A549 (cell line): ENCODE results near the gene SND1.

Experiments
- JUN ChIP-seq, 2 experiments: fragments of >200 bp; sonication (Bioruptor Twin); formaldehyde crosslinking; IDR thresholded peaks; 2 replicates in 1 of 2; 3 replicates in 1 of 2; pipeline ENCODE4 v1.6.1; 2016 to 2017
- KDM1A ChIP-seq: fragments of 200-600 bp; sonication (generic); IDR thresholded peaks from 2 replicates; pipeline ENCODE4 v1.6.1; 2016; ENCODE audit warnings: low read depth, mild to moderate bottlenecking
- PHF8 ChIP-seq: fragments of 200-600 bp; sonication (generic); IDR thresholded peaks from 2 replicates; pipeline ENCODE4 v1.6.1; 2016; ENCODE audit warnings: low read depth, mild to moderate bottlenecking, antibody characterized with exemption, moderate library complexity, borderline replicate concordance
- POLR2A ChIP-seq: IDR thresholded peaks from 2 replicates; pipeline ENCODE4 v1.6.1; 2012; ENCODE audit warnings: mild to moderate bottlenecking, low read length
- TF ChIP-seq, protein P1 (sequence below): fragments of >200 bp; sonication (Bioruptor Twin); formaldehyde crosslinking; IDR thresholded peaks from 3 replicates; pipeline ENCODE4 v1.5.1; 2016

DNA sequence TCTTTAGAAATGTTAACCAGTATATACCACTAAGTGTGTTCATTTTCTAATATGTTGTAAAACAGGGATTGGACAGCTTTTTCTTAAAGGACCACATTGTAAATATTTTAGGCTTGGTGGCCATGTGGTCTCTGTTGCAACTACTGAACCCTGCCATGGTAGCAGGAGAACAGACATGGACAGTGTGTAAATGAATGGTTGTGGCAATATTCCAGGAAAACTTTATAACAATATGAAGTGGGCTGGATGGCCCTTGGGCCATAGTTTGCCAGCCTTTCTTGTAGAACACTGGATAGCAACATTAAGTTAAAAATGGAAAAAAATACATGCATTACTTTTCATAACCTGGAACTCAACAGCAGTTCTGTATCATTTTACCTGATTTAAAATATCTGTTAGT lies 61.0 kb downstream of the SND1 start:
- no peak for TF ChIP-seq PHF8
- no peak for TF ChIP-seq JUN (IDR thresholded peaks at IDR 0.05)
- no peak for TF ChIP-seq POLR2A
- TF ChIP-seq KDM1A: no peak
- TF ChIP-seq, protein P1, sequence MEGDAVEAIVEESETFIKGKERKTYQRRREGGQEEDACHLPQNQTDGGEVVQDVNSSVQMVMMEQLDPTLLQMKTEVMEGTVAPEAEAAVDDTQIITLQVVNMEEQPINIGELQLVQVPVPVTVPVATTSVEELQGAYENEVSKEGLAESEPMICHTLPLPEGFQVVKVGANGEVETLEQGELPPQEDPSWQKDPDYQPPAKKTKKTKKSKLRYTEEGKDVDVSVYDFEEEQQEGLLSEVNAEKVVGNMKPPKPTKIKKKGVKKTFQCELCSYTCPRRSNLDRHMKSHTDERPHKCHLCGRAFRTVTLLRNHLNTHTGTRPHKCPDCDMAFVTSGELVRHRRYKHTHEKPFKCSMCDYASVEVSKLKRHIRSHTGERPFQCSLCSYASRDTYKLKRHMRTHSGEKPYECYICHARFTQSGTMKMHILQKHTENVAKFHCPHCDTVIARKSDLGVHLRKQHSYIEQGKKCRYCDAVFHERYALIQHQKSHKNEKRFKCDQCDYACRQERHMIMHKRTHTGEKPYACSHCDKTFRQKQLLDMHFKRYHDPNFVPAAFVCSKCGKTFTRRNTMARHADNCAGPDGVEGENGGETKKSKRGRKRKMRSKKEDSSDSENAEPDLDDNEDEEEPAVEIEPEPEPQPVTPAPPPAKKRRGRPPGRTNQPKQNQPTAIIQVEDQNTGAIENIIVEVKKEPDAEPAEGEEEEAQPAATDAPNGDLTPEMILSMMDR: no peak
